NCI-H446 treated with DMSO at 0.1 percent for 48 hours (cell line): ENCODE measurements around the gene PPA2.
"Not testable (repeated sequence)": the region's sequence is repeated elsewhere in the genome, so short reads cannot be mapped to it uniquely, and the experiment has no call there.

Experiments used
- DNase-seq: peaks from one replicate; lab custom pipeline; 2025; lab: John Stamatoyannopoulos, UW

The PPA2 gene

GRCh38 chr4:105458541-105458940, 15.3 kb downstream of the PPA2 start:
- DNase-seq, result not testable (repeated sequence)

GRCh38 chr4:105458001-105458400, 15.9 kb downstream of the PPA2 start:
- no peak for DNase-seq

- no peak for DNase-seq
Measured at GRCh38 chr4:105455998-105456397, 17.9 kb downstream of the PPA2 start.

- no peak for DNase-seq
Measured at GRCh38 chr4:105455182-105455581, 18.7 kb downstream of the PPA2 start.

- DNase-seq, result no peak
Measured at GRCh38 chr4:105453550-105454205, 20.2 kb downstream of the PPA2 start.

- DNase-seq, result no peak
Measured at GRCh38 chr4:105451346-105451745, 22.5 kb downstream of the PPA2 start.

- no peak for DNase-seq
Measured at GRCh38 chr4:105440890-105441289, 33.0 kb downstream of the PPA2 start.

- no peak for DNase-seq
Measured at GRCh38 chr4:105437637-105438036, 36.2 kb downstream of the PPA2 start.

GRCh38 chr4:105436414-105436813, 37.4 kb downstream of the PPA2 start:
- no peak for DNase-seq

GRCh38 chr4:105434940-105435339, 38.9 kb downstream of the PPA2 start:
- DNase-seq, result no peak

GRCh38 chr4:105433421-105433820, 40.4 kb downstream of the PPA2 start:
- DNase-seq, result no peak

- no peak for DNase-seq
Measured at GRCh38 chr4:105432438-105432837, 41.4 kb downstream of the PPA2 start.

GRCh38 chr4:105430811-105431210, 43.1 kb downstream of the PPA2 start:
- DNase-seq, result no peak

GRCh38 chr4:105426187-105426897, 47.5 kb downstream of the PPA2 start:
- no peak for DNase-seq

GRCh38 chr4:105422207-105422920, 51.5 kb downstream of the PPA2 start:
- DNase-seq, result no peak

GRCh38 chr4:105417624-105418023, 56.2 kb downstream of the PPA2 start:
- no peak for DNase-seq

- DNase-seq, result no peak
Measured at GRCh38 chr4:105415281-105415744, 58.5 kb downstream of the PPA2 start.

GRCh38 chr4:105414316-105414715, 59.5 kb downstream of the PPA2 start:
- no peak for DNase-seq

- DNase-seq, result not testable (repeated sequence)
Measured at GRCh38 chr4:105409135-105409534, 64.7 kb downstream of the PPA2 start.

GRCh38 chr4:105400901-105401677, 72.8 kb downstream of the PPA2 start:
- no peak for DNase-seq

- no peak for DNase-seq
Measured at GRCh38 chr4:105399532-105400161, 74.2 kb downstream of the PPA2 start.

GRCh38 chr4:105392858-105393257, 81.0 kb downstream of the PPA2 start:
- DNase-seq, result no peak
